Ishikawa (cell line): Measurements from ENCODE around the gene GRPEL2.

ENCODE experiments used
- MAX ChIP-seq: IDR thresholded peaks from 2 replicates; pipeline ENCODE4 v1.6.1; 2012
- NFIC ChIP-seq: IDR thresholded peaks from 2 replicates; pipeline ENCODE4 v1.6.1; 2012
- YY1 ChIP-seq: IDR thresholded peaks from 2 replicates; pipeline ENCODE4 v1.6.1; 2012; ENCODE audit warnings: low read depth
- TF ChIP-seq, protein P1 (sequence below): IDR thresholded peaks from 2 replicates; pipeline ENCODE4 v1.6.1; 2012; ENCODE audit warnings: low read depth, mild to moderate bottlenecking

DNA sequence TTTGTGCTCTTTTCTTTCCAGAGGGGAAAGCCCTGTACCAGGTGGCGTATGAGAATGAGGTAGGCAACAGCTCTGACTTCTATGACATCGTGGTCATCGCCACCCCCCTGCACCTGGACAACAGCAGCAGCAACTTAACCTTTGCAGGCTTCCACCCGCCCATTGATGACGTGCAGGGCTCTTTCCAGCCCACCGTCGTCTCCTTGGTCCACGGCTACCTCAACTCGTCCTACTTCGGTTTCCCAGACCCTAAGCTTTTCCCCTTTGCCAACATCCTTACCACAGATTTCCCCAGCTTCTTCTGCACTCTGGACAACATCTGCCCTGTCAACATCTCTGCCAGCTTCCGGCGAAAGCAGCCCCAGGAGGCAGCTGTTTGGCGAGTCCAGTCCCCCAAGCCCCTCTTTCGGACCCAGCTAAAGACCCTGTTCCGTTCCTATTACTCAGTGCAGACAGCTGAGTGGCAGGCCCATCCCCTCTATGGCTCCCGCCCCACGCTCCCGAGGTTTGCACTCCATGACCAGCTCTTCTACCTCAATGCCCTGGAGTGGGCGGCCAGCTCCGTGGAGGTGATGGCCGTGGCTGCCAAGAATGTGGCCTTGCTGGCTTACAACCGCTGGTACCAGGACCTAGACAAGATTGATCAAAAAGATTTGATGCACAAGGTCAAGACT is 22.8 kb downstream of the GRPEL2 start:
- TF ChIP-seq YY1, result no peak
- TF ChIP-seq MAX, result no peak
- no peak for TF ChIP-seq NFIC
- TF ChIP-seq, protein P1, sequence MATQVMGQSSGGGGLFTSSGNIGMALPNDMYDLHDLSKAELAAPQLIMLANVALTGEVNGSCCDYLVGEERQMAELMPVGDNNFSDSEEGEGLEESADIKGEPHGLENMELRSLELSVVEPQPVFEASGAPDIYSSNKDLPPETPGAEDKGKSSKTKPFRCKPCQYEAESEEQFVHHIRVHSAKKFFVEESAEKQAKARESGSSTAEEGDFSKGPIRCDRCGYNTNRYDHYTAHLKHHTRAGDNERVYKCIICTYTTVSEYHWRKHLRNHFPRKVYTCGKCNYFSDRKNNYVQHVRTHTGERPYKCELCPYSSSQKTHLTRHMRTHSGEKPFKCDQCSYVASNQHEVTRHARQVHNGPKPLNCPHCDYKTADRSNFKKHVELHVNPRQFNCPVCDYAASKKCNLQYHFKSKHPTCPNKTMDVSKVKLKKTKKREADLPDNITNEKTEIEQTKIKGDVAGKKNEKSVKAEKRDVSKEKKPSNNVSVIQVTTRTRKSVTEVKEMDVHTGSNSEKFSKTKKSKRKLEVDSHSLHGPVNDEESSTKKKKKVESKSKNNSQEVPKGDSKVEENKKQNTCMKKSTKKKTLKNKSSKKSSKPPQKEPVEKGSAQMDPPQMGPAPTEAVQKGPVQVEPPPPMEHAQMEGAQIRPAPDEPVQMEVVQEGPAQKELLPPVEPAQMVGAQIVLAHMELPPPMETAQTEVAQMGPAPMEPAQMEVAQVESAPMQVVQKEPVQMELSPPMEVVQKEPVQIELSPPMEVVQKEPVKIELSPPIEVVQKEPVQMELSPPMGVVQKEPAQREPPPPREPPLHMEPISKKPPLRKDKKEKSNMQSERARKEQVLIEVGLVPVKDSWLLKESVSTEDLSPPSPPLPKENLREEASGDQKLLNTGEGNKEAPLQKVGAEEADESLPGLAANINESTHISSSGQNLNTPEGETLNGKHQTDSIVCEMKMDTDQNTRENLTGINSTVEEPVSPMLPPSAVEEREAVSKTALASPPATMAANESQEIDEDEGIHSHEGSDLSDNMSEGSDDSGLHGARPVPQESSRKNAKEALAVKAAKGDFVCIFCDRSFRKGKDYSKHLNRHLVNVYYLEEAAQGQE, result no peak
